SK-N-SH treated with all-trans-retinoic acid at 6 μM for 48 hours (cell line): ENCODE results near the gene USP17L25.
"Not testable (repeated sequence)": the region's sequence is repeated elsewhere in the genome, so short reads cannot be mapped to it uniquely, and the experiment has no call there.

ENCODE experiments used
- ATAC-seq: fragments of 200-7000 bp; cut with Tn5 transposase; 3 replicates; pipeline ENCODE4 v1.9.1; 2020; ENCODE audit warnings: mild to moderate bottlenecking, moderate library complexity

USP17L25 gene

GRCh38 chr4:9329611-9330010 lies at the start of gene USP17L25:
Gene USP17L25, plus strand, starts transcription at chr4:9329911. Its CDS starts 0 bp downstream, at chr4:9329911.
- not testable (repeated sequence) for ATAC-seq

- ATAC-seq: not testable (repeated sequence)
Measured at GRCh38 chr4:9324191-9324590, 5.5 kb upstream of the USP17L25 start.

GRCh38 chr4:9324865-9325264 lies 4.8 kb upstream of the USP17L25 start, which contains the start of gene USP17L24:
Gene USP17L24, plus strand, starts transcription at chr4:9325165. Its CDS starts 0 bp downstream, at chr4:9325165.
- not testable (repeated sequence) for ATAC-seq

GRCh38 chr4:9334358-9334757 lies 4.6 kb downstream of the USP17L25 start, which contains the start of gene USP17L26:
Gene USP17L26, plus strand, starts transcription at chr4:9334658. Its CDS starts 0 bp downstream, at chr4:9334658.
- ATAC-seq: not testable (repeated sequence)

GRCh38 chr4:9339103-9339502 lies 9.4 kb downstream of the USP17L25 start, which contains the start of gene USP17L5:
Gene USP17L5, plus strand, starts transcription at chr4:9339403. Its CDS starts 0 bp downstream, at chr4:9339403.
- not testable (repeated sequence) for ATAC-seq

GRCh38 chr4:9343848-9344247 lies 14.1 kb downstream of the USP17L25 start, which contains the start of gene USP17L27:
Gene USP17L27, plus strand, starts transcription at chr4:9344148. Its CDS starts 0 bp downstream, at chr4:9344148.
- not testable (repeated sequence) for ATAC-seq

GRCh38 chr4:9348593-9348992 lies 18.9 kb downstream of the USP17L25 start, which contains the start of gene USP17L28:
Gene USP17L28, plus strand, starts transcription at chr4:9348893. Its CDS starts 0 bp downstream, at chr4:9348893.
- ATAC-seq: not testable (repeated sequence)

- ATAC-seq: not testable (repeated sequence)
Measured at GRCh38 chr4:9350866-9351265, 21.2 kb downstream of the USP17L25 start.

- ATAC-seq: not testable (repeated sequence)
Measured at GRCh38 chr4:9353338-9353737, 23.6 kb downstream of the USP17L25 start, which contains the start of gene USP17L29. Gene USP17L29, plus strand, starts transcription at chr4:9353638. Its CDS starts 0 bp downstream, at chr4:9353638.

GRCh38 chr4:9362829-9363228 lies 33.1 kb downstream of the USP17L25 start, which contains the start of gene USP17L30:
Gene USP17L30, plus strand, starts transcription at chr4:9363129. Its CDS starts 0 bp downstream, at chr4:9363129.
- not testable (repeated sequence) for ATAC-seq

- ATAC-seq: not testable (repeated sequence)
Measured at GRCh38 chr4:9379881-9380280, 50.2 kb downstream of the USP17L25 start.
